GM21717 (cell line): ENCODE data around the gene SYNGAP1.

Experiments used
- ATAC-seq: cut with Tn5 transposase; IDR thresholded peaks from one replicate; pipeline ENCODE4 v1.9.1; 2021; ENCODE audit warnings: mild to moderate bottlenecking, moderate library complexity; ENCODE audit not compliant: unreplicated experiment

Gene SYNGAP1

DNA sequence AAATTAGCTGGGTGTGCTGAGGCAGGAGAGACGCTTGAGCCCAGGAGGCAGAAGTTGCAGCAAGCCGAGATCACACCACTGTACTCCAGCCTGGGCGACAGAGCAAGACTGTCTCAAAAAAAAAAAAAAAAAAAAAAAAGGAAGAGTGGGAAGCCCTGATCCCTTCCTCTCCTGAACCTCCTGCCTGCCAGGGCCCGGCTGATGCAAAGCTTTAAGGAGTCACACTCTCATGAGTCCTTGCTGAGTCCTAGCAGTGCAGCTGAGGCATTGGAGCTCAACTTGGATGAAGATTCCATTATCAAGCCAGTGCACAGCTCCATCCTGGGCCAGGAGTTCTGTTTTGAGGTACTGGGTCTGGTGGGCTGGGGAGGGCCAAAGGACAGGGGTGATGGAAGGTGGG lies 15.1 kb downstream of the SYNGAP1 start:
- ATAC-seq, result no peak

- ATAC-seq, result no peak
Measured at GRCh38 chr6:33437666-33438065, 17.8 kb downstream of the SYNGAP1 start.

DNA sequence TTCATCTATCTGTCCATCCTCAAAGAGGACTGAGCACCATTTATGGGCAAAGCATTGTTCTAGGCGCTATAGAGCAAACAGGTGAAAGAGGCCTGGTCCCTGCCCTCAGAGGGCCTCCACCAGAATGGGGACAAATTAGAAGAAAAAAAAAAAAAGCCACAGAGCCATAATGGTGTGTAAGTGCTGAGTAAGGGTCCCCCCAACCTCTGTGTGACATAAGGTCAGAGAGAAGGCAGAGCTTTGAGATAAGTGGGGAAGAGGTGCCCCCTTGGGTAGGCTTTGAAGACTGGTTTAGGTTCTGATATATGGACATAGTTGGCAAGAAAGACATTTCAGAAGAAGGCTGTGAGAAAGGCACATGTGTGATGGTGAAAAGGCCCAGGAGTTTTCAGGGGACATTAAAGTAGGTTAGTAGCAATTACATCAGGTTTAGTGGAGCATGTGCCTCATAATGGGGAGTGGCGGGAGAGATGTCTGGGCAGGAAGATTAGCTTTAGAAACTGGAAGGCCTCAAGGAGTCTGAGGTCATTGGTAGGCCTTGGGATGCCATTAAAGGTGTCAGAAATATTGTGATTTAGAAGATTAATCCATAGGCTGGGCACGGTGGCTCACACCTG lies 19.2 kb downstream of the SYNGAP1 start:
- no peak for ATAC-seq

DNA sequence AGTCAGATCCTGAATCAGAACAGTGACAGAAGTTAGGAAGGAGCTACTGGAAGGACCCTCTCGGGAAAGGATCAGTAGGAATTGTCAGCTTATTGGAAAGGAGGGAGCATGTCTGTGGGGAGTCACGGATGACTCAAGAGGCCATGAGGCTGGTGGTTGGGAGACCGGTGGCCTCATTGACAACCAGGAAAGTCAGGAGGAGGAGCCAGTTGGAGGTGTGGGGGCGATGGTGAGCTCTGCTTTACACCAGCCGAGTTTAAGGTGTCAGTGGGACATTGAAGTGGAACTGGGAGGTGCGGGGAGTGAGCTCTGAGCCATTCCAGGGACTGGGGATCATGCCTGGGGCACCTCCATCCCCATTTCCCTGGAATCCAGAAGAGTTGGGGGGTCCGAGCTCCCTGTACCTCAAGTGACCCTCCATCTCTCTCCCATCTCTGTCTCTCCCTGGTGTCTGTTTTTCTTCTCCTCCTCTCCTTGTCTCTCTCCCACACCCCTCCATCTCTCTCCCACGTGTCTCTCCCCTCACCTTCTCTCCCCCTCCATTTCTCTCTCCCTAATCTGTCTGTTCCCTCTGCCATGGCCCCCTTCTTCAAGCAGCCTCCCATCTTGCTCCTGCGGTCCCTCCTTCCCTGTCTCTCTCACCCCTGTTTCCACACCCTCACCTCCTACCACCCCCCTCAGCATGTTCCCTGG lies 20.2 kb downstream of the SYNGAP1 start:
- no peak for ATAC-seq

GRCh38 chr6:33440649-33441309 lies 20.9 kb downstream of the SYNGAP1 start:
- no peak for ATAC-seq

DNA sequence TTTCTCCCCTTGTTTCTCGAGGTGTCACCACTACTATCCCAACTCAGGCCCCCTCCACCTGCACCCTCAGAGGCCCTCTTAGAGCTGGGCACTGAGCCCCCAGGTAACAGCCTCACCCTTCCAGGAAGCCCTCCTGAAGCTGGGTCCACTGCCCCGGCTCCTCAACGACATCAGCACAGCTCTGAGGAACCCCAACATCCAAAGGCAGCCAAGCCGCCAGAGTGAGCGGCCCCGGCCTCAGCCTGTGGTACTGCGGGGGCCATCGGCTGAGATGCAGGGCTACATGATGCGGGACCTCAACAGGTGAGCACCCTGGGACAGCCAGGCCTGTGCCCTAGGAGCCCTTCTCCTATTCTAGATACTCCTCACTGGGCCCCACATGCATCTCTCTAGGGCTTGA lies 21.6 kb downstream of the SYNGAP1 start:
- no peak for ATAC-seq

DNA sequence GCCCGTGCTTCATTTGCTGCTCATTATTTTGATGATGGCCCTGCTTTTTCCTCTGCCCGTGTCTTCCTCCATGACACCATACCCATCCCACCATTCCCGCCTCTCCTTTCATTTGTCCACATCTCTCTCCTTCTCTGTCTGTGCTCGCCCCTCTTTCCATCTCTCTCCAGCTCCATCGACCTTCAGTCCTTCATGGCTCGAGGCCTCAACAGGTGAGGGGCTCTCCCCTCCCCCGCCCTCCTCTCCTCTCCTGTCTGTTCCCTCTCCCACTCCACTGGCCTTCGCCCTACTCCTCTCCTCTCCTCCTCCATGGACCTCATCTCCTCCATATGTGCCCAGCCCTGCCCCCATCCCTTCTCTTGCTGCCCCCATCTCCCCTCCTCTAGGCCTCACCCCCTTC lies 22.4 kb downstream of the SYNGAP1 start:
- no peak for ATAC-seq

DNA sequence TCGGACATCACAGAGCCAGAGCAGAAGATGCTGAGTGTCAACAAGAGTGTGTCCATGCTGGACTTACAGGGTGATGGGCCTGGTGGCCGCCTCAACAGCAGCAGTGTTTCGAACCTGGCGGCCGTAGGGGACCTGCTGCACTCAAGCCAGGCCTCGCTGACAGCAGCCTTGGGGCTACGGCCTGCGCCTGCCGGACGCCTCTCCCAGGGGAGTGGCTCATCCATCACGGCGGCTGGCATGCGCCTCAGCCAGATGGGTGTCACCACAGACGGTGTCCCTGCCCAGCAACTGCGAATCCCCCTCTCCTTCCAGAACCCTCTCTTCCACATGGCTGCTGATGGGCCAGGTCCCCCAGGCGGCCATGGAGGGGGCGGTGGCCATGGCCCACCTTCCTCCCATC lies 23.2 kb downstream of the SYNGAP1 start:
- ATAC-seq, result no peak

GRCh38 chr6:33443619-33444504 lies 24.0 kb downstream of the SYNGAP1 start:
- no peak for ATAC-seq

- no peak for ATAC-seq
Measured at GRCh38 chr6:33445119-33445603, 25.3 kb downstream of the SYNGAP1 start.

- ATAC-seq, result no peak
Measured at GRCh38 chr6:33446356-33446755, 26.5 kb downstream of the SYNGAP1 start.

GRCh38 chr6:33450434-33450833 lies 30.6 kb downstream of the SYNGAP1 start:
- no peak for ATAC-seq

DNA sequence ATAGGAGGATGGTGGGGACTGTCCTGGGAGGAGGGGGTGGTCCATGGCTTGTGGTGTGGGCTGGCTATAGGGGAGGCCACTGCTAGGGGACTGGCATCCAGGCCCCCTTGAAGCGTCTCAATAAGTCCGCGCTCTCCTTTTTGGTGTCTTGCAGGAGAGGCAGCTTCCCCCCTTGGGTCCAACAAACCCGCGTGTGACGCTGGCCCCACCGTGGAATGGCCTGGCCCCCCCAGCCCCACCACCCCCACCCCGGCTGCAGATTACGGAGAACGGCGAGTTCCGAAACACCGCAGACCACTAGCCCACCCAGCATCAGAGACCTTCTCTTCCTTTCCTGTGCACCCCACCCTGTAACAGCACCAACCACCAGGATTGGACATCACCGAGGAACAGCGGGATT lies 31.7 kb downstream of the SYNGAP1 start:
- no peak for ATAC-seq

GRCh38 chr6:33452496-33452895 lies 32.6 kb downstream of the SYNGAP1 start:
- ATAC-seq, result no peak

- no peak for ATAC-seq
Measured at GRCh38 chr6:33453393-33454008, 33.6 kb downstream of the SYNGAP1 start.

DNA sequence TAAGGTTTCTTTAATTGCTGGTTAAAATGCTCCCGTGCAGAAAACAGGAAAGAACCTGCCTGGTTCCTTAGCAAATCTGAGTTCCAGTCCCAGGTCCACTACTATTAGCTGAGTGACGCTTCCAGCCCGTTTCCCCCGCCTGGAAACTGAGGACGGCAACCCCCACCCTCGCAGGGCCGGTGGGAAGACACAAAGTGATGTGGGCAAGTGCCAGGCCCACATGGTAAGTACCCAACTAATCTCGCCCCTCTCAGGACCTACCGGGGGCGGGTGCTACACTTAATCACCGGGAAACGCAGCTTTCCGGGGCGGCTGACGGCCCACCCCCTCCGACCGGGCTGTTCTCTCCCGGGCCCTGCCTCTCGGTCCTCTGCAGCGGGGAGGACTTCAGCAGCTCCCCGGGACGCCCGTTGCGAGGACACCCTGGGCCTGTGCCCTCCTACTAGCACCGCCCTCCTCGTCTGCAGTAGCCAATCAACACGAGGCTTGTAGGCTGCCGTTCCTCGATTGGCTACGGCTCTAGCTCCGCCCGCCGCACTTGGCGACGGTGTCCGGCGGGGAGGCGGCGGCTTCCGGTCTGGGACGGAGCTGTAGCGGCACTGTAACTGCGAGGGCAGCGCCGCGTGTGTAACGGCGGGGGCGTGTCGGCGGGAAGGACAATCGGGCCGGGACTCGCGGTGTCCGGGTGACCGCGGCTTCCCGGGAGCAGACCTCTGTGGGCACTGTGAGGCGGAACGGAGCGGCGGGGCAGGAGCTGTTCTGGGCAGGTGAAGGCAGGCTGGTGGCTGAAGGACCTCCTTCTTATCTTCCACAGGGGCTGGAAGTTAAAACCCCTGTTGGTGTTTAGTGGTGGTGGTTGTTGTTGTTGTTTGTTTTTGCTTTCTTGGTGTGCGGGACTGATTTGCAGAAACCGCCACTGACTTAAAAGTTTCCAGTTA lies 34.4 kb downstream of the SYNGAP1 start, which contains the start of gene ZBTB9:
Gene ZBTB9 (plus strand): TSS at position 568 of the 938 bp plus-strand sequence. CDS start 525 bp downstream, outside the sequence.
- peak; percentile 97 for ATAC-seq

DNA sequence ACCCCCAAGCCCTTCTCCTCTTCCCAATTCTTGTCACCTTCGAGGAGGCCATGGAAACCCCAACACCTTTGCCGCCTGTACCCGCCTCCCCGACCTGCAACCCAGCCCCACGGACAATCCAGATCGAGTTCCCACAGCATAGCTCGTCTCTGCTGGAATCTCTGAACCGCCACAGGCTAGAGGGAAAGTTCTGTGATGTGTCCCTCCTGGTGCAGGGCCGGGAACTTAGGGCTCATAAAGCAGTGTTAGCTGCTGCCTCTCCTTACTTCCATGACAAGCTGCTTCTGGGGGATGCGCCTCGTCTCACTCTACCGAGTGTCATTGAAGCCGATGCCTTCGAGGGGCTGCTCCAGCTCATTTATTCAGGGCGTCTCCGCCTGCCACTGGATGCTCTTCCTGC lies 35.2 kb downstream of the SYNGAP1 start:
- no peak for ATAC-seq

DNA sequence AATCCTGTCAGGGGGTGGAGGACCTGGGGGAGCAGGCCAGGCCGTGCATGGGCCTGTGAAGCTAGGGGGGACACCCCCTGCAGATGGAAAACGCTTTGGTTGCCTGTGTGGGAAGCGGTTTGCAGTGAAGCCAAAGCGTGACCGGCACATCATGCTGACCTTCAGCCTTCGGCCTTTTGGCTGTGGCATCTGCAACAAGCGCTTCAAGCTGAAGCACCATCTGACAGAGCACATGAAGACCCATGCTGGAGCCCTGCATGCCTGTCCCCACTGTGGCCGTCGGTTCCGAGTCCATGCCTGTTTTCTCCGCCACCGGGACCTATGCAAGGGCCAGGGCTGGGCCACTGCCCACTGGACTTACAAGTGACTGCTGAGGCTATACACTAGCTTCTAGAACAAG lies 36.3 kb downstream of the SYNGAP1 start:
- ATAC-seq, result no peak

GRCh38 chr6:33458676-33459075 lies 38.8 kb downstream of the SYNGAP1 start:
- no peak for ATAC-seq
